HepG2 (cell line): ENCODE data around the gene UBL7.

Experiments
- ZNF747 ChIP-seq: sonication (generic); formaldehyde crosslinking; IDR thresholded peaks from 2 replicates; pipeline ENCODE4 v1.8.1; 2023; ENCODE audit warnings: missing genetic modification reagents, mild to moderate bottlenecking, borderline replicate concordance
- TF ChIP-seq, protein P1 (sequence below): sonication (generic); formaldehyde crosslinking; IDR thresholded peaks from 2 replicates; pipeline ENCODE4 v1.5.0; 2020; ENCODE audit warnings: mild to moderate bottlenecking, missing genetic modification reagents, moderate library complexity
- TF ChIP-seq, protein P2 (sequence below): sonication (generic); formaldehyde crosslinking; IDR thresholded peaks from 2 replicates; pipeline ENCODE4 v1.4.0; 2020; ENCODE audit warnings: missing genetic modification reagents, borderline replicate concordance

- TF ChIP-seq, protein P1, sequence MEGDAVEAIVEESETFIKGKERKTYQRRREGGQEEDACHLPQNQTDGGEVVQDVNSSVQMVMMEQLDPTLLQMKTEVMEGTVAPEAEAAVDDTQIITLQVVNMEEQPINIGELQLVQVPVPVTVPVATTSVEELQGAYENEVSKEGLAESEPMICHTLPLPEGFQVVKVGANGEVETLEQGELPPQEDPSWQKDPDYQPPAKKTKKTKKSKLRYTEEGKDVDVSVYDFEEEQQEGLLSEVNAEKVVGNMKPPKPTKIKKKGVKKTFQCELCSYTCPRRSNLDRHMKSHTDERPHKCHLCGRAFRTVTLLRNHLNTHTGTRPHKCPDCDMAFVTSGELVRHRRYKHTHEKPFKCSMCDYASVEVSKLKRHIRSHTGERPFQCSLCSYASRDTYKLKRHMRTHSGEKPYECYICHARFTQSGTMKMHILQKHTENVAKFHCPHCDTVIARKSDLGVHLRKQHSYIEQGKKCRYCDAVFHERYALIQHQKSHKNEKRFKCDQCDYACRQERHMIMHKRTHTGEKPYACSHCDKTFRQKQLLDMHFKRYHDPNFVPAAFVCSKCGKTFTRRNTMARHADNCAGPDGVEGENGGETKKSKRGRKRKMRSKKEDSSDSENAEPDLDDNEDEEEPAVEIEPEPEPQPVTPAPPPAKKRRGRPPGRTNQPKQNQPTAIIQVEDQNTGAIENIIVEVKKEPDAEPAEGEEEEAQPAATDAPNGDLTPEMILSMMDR (CRISPR knock-in tag) = no peak
- TF ChIP-seq, protein P2, sequence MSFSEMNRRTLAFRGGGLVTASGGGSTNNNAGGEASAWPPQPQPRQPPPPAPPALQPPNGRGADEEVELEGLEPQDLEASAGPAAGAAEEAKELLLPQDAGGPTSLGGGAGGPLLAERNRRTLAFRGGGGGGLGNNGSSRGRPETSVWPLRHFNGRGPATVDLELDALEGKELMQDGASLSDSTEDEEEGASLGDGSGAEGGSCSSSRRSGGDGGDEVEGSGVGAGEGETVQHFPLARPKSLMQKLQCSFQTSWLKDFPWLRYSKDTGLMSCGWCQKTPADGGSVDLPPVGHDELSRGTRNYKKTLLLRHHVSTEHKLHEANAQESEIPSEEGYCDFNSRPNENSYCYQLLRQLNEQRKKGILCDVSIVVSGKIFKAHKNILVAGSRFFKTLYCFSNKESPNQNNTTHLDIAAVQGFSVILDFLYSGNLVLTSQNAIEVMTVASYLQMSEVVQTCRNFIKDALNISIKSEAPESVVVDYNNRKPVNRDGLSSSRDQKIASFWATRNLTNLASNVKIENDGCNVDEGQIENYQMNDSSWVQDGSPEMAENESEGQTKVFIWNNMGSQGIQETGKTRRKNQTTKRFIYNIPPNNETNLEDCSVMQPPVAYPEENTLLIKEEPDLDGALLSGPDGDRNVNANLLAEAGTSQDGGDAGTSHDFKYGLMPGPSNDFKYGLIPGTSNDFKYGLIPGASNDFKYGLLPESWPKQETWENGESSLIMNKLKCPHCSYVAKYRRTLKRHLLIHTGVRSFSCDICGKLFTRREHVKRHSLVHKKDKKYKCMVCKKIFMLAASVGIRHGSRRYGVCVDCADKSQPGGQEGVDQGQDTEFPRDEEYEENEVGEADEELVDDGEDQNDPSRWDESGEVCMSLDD (CRISPR knock-in tag) = no peak
- no peak for TF ChIP-seq ZNF747 (CRISPR knock-in tag)
Observed at GRCh38 chr15:74499366-74499765, 38.4 kb upstream of the UBL7 start.
